Left renal pelvis (tissue), 4 donors: ENCODE results near the gene KLF1. TPM values are rescaled to one million over a fixed set of nuclear protein-coding genes. Genes with fewer than 3 reads are reported as not detected.
"Not testable (repeated sequence)": the region's sequence is repeated elsewhere in the genome, so short reads cannot be mapped to it uniquely, and the experiment has no call there.

Experiments used
- DNase-seq, 4 donors: peaks; one replicate each; pipeline ENCODE4 v3.0.0-alpha.2; 2013; ENCODE audit warnings: low read depth in 4 of 4, low spot score in 3 of 4
- polyA plus RNA-seq, 4 donors: library from polyadenylated mRNA; unstranded; fragments of 120-200 nt; gene quantifications; one replicate each; pipeline ENCODE4 v1.2.1, GENCODE V29; 2013; ENCODE audit not compliant: insufficient read length in 4 of 4

Gene KLF1
- polyA plus RNA-seq, 4 donors = 0.19 to 3.4 (median 0.34) TPM

DNA sequence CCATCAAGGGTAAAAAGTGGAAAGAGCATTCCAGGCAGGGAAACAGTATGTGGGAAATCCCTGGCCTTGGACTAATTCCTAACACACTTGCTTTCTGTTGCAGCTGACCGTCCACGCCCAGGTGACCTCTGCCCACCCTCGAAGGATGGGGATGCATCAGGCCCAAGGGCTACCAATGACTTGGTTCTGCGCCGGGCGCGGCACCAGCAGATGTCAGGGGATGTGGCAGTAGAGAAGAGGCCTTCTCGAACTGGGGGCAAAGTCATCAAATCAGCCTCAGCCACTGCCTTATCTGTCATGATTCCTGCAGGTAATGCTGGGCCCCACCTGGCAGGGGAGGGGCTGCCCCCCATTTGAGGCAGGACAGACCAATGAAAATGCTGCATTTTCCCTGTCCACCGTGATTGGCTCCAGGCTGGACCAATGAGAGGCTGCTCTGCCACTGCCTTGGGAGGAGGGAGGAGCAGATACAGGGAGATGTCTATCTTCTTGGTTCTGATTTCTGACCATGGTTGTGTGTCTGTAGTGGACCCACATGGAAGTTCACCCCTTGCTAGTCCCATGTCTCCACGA lies 18.4 kb downstream of the KLF1 start:
- no peak for DNase-seq

DNA sequence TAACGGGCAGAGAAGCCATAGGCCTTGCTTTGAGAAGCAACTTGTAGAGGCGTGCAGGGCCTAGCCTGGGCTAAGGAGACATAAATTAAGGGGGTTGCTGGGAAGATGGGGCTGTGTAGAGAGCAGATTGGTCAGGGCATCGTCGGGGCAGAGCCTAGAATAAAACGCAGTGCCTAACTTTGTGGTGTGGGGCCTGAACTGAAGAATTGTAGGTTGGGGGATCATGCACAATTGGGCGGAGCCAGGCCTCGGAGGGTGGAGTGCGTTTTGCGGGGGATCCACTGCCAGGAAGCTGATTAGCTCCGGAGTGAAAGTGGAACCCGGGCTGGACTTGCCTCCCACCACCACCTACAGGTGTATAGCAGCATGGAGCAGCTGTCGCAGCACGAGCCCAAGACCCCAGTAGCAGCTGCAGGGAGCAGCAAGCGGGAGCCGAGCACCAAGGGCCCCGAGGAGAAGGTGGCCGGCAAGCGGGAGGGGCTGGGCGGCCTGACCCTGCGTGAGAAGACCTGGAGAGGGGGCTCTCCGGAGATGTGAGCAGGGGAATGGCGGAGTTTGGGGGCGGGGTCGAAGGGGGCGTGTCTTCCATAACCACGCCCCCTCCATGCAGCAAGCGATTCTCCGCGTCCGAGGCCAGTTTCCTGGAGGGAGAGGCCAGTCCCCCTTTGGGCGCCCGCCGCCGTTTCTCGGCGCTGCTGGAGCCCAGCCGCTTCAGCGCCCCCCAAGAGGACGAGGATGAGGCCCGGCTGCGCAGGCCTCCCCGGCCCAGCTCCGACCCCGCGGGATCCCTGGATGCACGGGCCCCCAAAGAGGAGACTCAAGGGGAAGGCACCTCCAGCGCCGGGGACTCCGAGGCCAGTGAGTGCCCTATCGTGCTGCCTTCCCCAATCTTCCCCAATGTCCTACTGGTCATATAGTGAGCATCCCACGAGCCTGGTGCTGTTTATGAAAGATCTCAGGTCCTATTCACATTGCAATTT lies 19.6 kb downstream of the KLF1 start:
- DNase-seq = peak in 2 of 4 donors; percentile 69 to 79

DNA sequence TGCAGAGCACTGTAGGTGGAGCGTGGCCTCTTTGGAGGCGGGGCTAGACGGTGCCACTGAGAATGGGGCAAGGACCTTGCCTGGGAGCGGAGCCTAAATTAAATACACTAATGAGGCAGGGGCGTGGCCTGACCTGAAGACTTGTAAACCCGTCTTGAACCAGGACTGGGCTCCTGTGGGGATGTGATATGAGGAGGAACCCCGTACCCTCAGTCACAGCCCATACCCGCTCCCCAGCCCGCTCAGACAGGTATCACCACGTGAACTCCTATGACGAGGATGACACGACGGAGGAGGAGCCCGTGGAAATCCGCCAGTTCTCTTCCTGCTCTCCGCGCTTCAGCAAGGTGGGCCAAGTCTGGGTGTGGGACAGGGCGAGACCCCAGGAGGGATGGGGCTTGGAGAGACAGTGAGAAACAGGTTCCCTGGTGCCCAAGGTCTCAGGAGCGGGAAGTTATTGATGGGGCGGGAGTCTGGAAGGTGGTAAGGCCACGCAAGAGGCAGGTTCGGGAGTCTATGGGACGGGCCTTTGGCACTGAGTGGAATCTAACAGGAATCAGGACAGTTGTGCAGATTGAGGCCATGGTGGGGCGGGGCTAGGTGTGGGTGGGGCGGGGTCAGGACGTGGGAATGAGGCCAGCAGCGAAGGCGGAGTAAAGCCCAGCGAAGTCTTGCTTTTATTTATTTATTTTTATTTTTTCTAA lies 20.4 kb downstream of the KLF1 start:
- DNase-seq = no peak

DNA sequence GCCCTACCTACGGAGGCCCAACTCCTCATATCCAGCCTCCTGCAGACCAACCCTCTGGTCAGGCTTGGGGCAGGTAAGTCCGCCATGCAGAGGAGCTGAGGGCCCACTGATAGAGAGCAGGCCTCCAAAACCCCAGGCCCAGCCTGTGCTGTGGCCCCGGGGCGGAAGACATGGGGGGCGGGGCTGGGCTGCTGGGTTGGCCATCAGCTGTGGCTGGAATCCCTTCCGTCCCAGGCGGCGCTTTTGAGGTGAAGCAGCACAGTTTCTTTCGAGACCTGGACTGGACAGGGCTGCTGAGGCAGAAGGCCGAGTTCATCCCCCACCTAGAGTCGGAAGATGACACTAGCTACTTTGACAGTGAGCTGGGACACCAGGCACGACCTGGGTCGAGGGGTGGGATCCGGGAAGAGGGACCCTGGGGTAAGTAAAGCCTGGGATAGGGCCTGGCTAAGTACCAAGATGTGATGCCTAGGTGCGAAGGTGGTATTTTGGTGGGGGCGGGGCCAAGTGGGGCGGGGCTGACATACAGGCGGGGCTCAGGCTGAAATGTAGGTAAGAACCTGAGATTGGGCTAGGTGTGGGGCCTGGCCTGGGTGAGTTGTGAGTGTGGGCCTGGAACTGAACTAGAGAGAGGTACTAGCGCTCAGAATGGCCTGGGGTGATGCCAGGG lies 21.1 kb downstream of the KLF1 start:
- no peak for DNase-seq

- DNase-seq = no peak
Measured at GRCh38 chr19:12864721-12865715, 22.0 kb downstream of the KLF1 start.

GRCh38 chr19:12864143-12864542 lies 22.9 kb downstream of the KLF1 start:
- DNase-seq = no peak

- DNase-seq = no peak
Measured at GRCh38 chr19:12859546-12859945, 27.5 kb downstream of the KLF1 start.

GRCh38 chr19:12858041-12858928 lies 28.7 kb downstream of the KLF1 start:
- DNase-seq = no peak

GRCh38 chr19:12856653-12857052 lies 30.3 kb downstream of the KLF1 start:
- no peak for DNase-seq

- peak in 3 of 4 donors; percentile 46 to 53 (median 46) for DNase-seq
Measured at GRCh38 chr19:12847159-12848139, 39.6 kb downstream of the KLF1 start.

DNA sequence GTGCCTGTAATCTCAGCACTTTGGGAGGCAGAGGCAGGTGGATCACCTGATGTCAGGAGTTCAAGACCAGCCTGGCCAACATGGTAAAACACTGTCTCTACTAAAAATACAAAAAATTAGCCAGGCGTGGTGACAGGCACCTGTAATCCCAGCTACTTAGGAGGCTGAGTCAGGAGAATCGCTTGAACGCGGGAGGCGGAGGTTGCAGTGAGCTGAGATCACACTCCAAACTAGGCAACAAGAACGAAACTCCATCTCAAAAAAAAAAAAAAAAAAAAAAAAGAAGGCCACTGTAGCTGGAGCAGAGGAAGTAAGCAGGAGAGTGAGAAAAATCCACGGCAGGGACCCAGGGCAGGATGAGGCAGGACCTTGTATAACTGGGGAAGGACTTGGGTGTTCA lies 40.4 kb downstream of the KLF1 start:
- DNase-seq = not testable (repeated sequence)

DNA sequence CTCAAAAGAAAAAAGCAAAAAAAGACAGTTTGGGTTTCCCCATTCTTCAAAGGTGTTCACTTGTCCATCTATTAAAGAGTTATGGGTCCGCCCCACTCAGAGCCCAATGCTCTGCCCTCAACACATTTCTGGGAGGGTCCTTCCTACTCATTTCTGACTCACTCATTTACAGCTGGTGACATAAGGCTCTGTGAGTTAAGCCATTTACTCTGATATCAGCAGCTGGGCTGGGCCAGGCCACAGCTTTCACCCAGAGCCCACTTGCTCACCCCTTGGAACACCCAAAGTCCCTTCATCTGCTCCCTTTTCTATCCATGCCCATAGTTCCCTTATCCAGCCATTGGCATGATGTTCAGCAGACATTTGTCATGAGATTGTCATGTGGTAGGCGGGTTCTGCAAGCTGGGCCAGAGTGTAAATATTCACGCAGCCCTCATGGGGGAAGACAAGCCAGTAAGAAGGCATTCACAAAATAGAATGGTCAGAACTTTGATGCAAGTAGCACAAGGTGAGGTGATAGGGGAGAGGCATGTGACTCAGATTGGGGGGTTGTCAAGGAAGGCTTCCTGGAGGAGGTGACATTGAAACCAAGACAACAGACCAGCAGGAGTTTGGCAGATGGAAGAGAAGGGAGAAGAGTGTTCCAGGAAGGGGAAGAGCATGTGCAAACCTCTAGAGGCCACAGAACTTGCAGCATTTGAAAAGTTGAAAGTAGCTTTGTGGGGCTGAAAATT lies 42.8 kb downstream of the KLF1 start:
- DNase-seq = no peak

DNA sequence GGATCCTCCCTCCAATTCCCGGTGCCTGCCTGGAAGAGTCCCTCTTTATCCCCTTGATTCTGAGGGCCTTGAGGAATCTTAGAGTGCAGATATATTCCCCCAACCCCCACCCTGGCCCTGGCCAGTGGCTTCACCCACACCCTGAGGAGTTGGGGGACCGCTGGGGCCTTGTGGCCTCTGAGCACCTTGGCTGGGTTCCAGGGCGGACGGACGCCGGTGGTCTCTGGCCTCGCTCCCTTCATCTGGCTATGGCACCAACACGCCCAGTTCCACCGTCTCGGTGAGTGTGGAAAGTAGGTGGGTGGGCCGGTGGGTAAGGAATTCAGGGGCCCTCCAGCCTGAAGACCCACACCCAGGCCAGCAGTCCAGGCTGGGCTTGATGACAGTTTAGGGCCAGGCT lies 43.7 kb downstream of the KLF1 start:
- no peak for DNase-seq

- DNase-seq = no peak
Measured at GRCh38 chr19:12842511-12842910, 44.5 kb downstream of the KLF1 start.

DNA sequence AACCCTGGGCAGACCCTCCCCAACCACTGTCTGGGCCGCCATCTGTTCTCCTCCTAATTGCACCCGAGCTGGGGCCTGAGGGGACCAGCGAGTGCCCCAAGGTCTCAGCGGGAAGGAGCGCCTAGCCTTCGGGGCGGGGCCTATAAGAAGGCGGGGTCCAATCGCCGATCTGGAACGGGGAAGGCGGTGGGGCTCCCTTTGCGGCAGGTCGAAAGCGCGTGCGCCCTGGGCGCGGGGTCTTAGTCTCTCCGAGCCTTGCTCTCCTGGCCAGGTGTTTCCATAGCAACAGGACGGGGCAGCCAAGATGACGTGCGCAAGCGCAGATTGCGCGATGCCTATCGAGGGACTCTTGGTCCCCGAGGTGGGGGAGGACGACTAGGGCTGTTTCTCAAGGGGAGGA lies 45.9 kb downstream of the KLF1 start:
- DNase-seq = no peak
